Keratinocyte (primary cell): ENCODE results near the gene DUSP11. TPM values are rescaled to one million over a fixed set of nuclear protein-coding genes. Genes with fewer than 3 reads are reported as not detected.
"Not testable (repeated sequence)": the region's sequence is repeated elsewhere in the genome, so short reads cannot be mapped to it uniquely, and the experiment has no call there.

Experiments used
- DNase-seq: peaks from one replicate; pipeline ENCODE4 v3.0.0-alpha.2; 2011; ENCODE audit warnings: low read depth, missing footprints, low spot score
- FAIRE-seq: peaks from 2 replicates; lab custom pipeline; 2011; peaks lifted over from hg19 to GRCh38; lab: Jason Lieb, UNC
- H2AFZ ChIP-seq: 2 replicates; pipeline ENCODE4 v1.6.0; 2012; ENCODE audit warnings: low read length, control low read depth, inconsistent platforms; ENCODE audit not compliant: control insufficient read depth
- H3K27ac ChIP-seq: 2 replicates; pipeline ENCODE4 v1.5.1; 2011; ENCODE audit warnings: low read length; ENCODE audit not compliant: control insufficient read depth, insufficient read depth
- H3K27me3 ChIP-seq: 3 replicates; pipeline ENCODE4 v1.6.0; 2011; ENCODE audit warnings: low read length; ENCODE audit not compliant: control insufficient read depth, insufficient read depth; ENCODE audit errors: extremely low read depth
- H3K36me3 ChIP-seq, 2 experiments: 2 replicates in 1 of 2; 3 replicates in 1 of 2; pipeline ENCODE4 v1.5.1; 2011; ENCODE audit warnings: low read length in 2 of 2, mild to moderate bottlenecking in 1 of 2; ENCODE audit not compliant: control insufficient read depth in 2 of 2, insufficient read depth in 2 of 2; ENCODE audit errors: extremely low read depth in 1 of 2
- H3K4me1 ChIP-seq: 3 replicates; pipeline ENCODE4 v1.5.1; 2011; ENCODE audit warnings: low read length; ENCODE audit not compliant: control insufficient read depth, insufficient read depth; ENCODE audit errors: extremely low read depth
- H3K4me2 ChIP-seq: 3 replicates; pipeline ENCODE4 v1.6.0; 2011; ENCODE audit warnings: low read depth, low read length; ENCODE audit not compliant: control insufficient read depth, insufficient read depth; ENCODE audit errors: extremely low read depth
- H3K4me3 ChIP-seq, 3 experiments: fragments of 200-600 bp in 1 of 3; sonication (generic) in 1 of 3; 2 replicates in 2 of 3; 3 replicates in 1 of 3; pipeline ENCODE4 v1.5.1; 2011 to 2016; ENCODE audit warnings: low read length in 3 of 3, mild to moderate bottlenecking in 3 of 3, control low read depth in 2 of 3, inconsistent platforms in 1 of 3, low read depth in 1 of 3, mixed read lengths in 1 of 3, mixed run types in 1 of 3, moderate library complexity in 1 of 3; ENCODE audit not compliant: control insufficient read depth in 2 of 3, insufficient read depth in 2 of 3; ENCODE audit errors: extremely low read depth in 1 of 3
- H3K79me2 ChIP-seq: 2 replicates; pipeline ENCODE4 v1.6.0; 2012; ENCODE audit warnings: low read length; ENCODE audit not compliant: control insufficient read depth, insufficient read depth
- H3K9ac ChIP-seq: 3 replicates; pipeline ENCODE4 v1.6.0; 2011; ENCODE audit warnings: low read length; ENCODE audit not compliant: control insufficient read depth, insufficient read depth; ENCODE audit errors: extremely low read depth
- H3K9me1 ChIP-seq: 3 replicates; pipeline ENCODE4 v1.6.0; 2011; ENCODE audit warnings: low read length; ENCODE audit not compliant: control insufficient read depth, insufficient read depth; ENCODE audit errors: extremely low read depth
- H3K9me3 ChIP-seq: 2 replicates; pipeline ENCODE4 v1.5.1; 2012; ENCODE audit warnings: low read depth, low read length; ENCODE audit not compliant: control insufficient read depth
- H4K20me1 ChIP-seq: 3 replicates; pipeline ENCODE4 v1.6.0; 2011; ENCODE audit warnings: low read length; ENCODE audit not compliant: control insufficient read depth, insufficient read depth; ENCODE audit errors: extremely low read depth
- CTCF ChIP-seq, 3 experiments: IDR thresholded peaks in 1 of 3; conservative IDR thresholded peaks in 1 of 3; optimal IDR thresholded peaks in 1 of 3; 2 replicates in 2 of 3; 3 replicates in 1 of 3; pipeline versions ENCODE3 to v1.5.1; 2011; ENCODE audit warnings: low read length in 3 of 3, mild to moderate bottlenecking in 3 of 3, moderate library complexity in 2 of 3, control low read depth in 1 of 3, inconsistent platforms in 1 of 3; ENCODE audit not compliant: insufficient read depth in 2 of 3; ENCODE audit errors: extremely low read depth in 1 of 3
- EZH2 ChIP-seq: IDR thresholded peaks from one replicate; pipeline ENCODE4 v1.6.1; 2012; ENCODE audit warnings: inconsistent platforms, mild to moderate bottlenecking, low read length, moderate library complexity
- dilution Hi-C: fragments of 300-500 bp; cut with MboI; formaldehyde crosslinking; loops from one replicate; pipeline ENCODE4 v1.7.0; 2020; ENCODE audit warnings: low sequenced_read_pairs; ENCODE audit not compliant: extremely low pct_ligation_motif_present
- polyA plus RNA-seq, 5 experiments: library from polyadenylated mRNA; depleted of rRNA in 3 of 5; stranded (reverse) in 3 of 5; stranded (forward) in 1 of 5; unstranded in 1 of 5; fragments of >200 nt; gene quantifications; 1 replicate in 1 of 5; 2 replicates in 3 of 5; 3 replicates in 1 of 5; pipeline versions ENCODE4 v1.2.1 to v1.2.3, GENCODE V29; 2011 to 2012; ENCODE audit warnings: missing spikeins in 2 of 5, low read depth in 1 of 5, low replicate concordance in 1 of 5

Gene DUSP11
- polyA plus RNA-seq, 1 donor (not counting 4 experiments of a cell fraction or from before 2014, with no cell fraction given): 83.7 TPM

DNA sequence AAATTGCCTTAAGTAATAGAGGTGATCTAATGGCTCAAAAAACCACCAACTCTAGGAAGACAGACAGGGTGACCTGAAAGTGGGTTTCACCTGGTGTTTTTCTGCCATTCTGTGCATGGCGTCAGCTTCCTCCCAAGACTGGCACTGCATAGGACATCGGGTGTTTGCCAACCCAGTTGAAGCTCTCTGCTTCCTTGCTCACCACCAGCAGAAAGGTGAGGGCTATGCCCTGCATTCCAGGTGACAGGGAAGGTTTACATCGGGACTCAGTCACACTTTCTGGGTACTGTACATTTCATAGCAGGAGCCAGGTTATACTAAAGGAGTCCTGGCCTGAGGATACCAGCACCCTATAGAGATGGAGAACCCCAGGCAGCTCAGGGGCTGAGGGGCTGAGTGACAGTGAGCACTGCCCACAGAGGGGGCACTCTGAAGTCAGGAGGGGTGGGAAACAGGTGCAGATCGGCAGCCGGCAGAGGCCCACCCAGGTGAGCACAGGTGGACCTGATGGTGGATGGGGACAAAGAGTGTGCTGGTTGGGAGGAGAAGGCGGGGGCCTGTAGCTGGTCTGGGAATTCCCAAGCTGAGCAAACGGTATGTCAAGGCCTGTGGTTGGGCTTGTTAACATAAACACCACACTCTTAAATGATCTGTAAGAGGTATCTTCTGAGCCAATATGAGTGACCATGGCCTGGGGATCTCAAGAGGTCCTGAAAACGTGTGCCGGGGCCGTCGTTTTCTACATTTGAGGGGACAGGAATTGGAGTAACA lies 60.9 kb downstream of the DUSP11 start:
- no peak overlapping the region for H3K27ac ChIP-seq
- H2AFZ ChIP-seq: no peak overlapping the region
- H3K27me3 ChIP-seq: peaks cover 6% of the 10 kb centered on the region
- no peak overlapping the region for H3K9ac ChIP-seq
- no peaks in the 10 kb centered on the region for H3K36me3 ChIP-seq
- TF ChIP-seq CTCF (optimal IDR thresholded peaks at IDR 0.05 in 1 of 3, IDR thresholded peaks at IDR 0.05 in 1 of 3, conservative IDR thresholded peaks at IDR 0.05 in 1 of 3; ENCODE audit: extremely low read depth in 1 of 3, insufficient read depth in 2 of 3, low read length in 3 of 3): no peak
- no peak for TF ChIP-seq EZH2
- H3K4me1 ChIP-seq: no peaks in the 10 kb centered on the region
- H4K20me1 ChIP-seq: no peaks in the 10 kb centered on the region
- DNase-seq (no peak), FAIRE-seq (no peak)
- H3K79me2 ChIP-seq: no peaks in the 10 kb centered on the region
- dilution Hi-C loops: no loop called here
- H3K4me3 ChIP-seq: no peak overlapping the region
- no peak overlapping the region for H3K4me2 ChIP-seq
- H3K9me1 ChIP-seq: no peaks in the 10 kb centered on the region
- H3K9me3 ChIP-seq: no peaks in the 10 kb centered on the region

GRCh38 chr2:73718421-73718820 lies 61.5 kb downstream of the DUSP11 start:
- Histone ChIP-seq H3K9ac (no peak overlapping the region), H3K9me1 (no peaks in the 10 kb centered on the region), H3K9me3 (no peaks in the 10 kb centered on the region), H3K27ac (no peak overlapping the region), H3K27me3 (peaks cover 6% of the 10 kb centered on the region), H2AFZ (no peak overlapping the region), H3K4me1 (no peaks in the 10 kb centered on the region), H3K79me2 (no peaks in the 10 kb centered on the region), H3K4me3 (no peak overlapping the region), H3K4me2 (no peak overlapping the region), H3K36me3 (no peaks in the 10 kb centered on the region), H4K20me1 (no peaks in the 10 kb centered on the region)
- dilution Hi-C loops: no loop called here
- FAIRE-seq (no peak), DNase-seq (no peak)
- TF ChIP-seq CTCF (optimal IDR thresholded peaks at IDR 0.05 in 1 of 3, IDR thresholded peaks at IDR 0.05 in 1 of 3, conservative IDR thresholded peaks at IDR 0.05 in 1 of 3; ENCODE audit: extremely low read depth in 1 of 3, insufficient read depth in 2 of 3, low read length in 3 of 3) (no peak), EZH2 (no peak)

- not testable (repeated sequence) for H3K9me1 ChIP-seq
Observed at GRCh38 chr2:73717695-73718094, 62.2 kb downstream of the DUSP11 start.

More at GRCh38 chr2:73717695-73718094, 62.2 kb downstream of the DUSP11 start:
- H3K4me3 ChIP-seq, dilution Hi-C loops, H3K4me1 ChIP-seq, H3K9ac ChIP-seq, DNase-seq, H3K27me3 ChIP-seq, H3K4me2 ChIP-seq, FAIRE-seq, H3K79me2 ChIP-seq, H2AFZ ChIP-seq, H3K27ac ChIP-seq, H3K9me3 ChIP-seq, H3K36me3 ChIP-seq, H4K20me1 ChIP-seq: not testable (repeated sequence)
